GM12872 (cell line): ENCODE data around the gene DNAJA4.

ENCODE experiments used
- CTCF ChIP-seq: IDR thresholded peaks from 3 replicates; pipeline ENCODE4 v1.5.1; 2011; ENCODE audit warnings: low read depth, mild to moderate bottlenecking, low read length, moderate library complexity; ENCODE audit not compliant: insufficient read depth

The DNAJA4 gene

DNA sequence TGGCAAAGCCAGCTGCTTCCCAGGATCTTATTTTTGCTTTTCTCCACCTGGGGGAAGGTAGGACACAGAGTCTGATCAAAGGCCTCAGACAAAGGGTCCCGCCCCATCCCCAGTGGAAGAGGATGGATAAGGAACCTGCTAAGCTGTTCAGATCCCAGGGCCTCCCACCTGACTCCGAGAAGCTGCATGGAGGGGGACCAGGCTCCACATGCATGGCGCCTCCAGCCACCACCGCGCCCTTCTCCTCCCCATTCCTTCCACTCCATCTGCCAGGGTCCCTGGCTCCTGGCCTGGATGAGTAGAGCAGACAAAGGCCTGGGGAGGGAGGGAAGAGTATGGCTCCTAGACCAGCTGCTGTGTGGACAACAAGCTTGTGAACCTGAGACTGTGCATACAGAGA is 55.8 kb downstream of the DNAJA4 start:
- no peak for TF ChIP-seq CTCF

DNA sequence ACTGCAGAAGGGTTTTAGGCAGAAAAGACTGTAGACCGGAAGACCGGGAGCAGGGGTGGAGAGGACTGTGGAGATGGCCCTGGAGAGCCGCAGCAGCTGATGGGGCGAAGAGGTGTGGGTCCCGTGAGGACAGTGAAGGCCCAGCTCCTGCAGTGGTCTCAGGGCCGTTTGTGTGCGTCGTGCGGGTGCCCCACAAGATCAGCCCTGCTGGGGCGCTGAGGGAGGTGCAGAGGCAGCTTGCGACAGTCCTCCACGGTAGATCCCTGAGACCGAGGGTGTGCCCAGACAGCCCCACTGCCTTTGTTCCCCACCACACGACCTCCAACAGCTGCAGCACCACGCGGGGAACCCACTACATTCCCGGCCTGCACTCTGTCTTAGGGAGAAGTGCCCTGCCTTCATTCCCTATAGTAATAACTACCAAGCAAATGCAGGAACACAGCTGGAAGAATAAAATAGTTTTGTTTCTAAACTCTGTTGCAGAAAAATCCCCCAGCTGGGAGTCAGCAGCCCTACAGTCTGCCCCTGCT is 56.7 kb downstream of the DNAJA4 start:
- no peak for TF ChIP-seq CTCF

GRCh38 chr15:78321786-78322185 is 57.4 kb downstream of the DNAJA4 start:
- TF ChIP-seq CTCF = no peak

- TF ChIP-seq CTCF = no peak
Measured at GRCh38 chr15:78322243-78322642, 57.9 kb downstream of the DNAJA4 start.

- TF ChIP-seq CTCF = no peak
Measured at GRCh38 chr15:78322724-78323521, 58.6 kb downstream of the DNAJA4 start.

DNA sequence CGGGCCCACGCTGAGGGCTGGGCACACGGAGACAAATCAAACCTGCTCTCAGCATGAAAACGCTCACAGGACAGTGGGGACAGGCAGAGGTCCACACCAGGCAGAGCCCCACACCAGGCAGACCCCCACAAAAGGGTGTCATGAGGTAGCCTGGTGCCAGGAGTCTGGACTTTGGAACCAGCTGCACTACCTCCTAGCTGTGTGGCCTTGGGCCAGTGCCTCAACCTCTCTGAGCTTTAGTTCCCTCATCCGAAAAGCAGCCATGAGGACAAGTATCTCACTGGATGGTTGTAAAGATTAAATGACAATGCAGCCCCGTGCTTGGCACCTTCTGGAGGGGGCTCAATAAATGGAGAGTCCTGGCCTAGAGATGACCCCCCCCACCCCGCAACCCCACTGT is 59.3 kb downstream of the DNAJA4 start:
- no peak for TF ChIP-seq CTCF

- TF ChIP-seq CTCF = no peak
Measured at GRCh38 chr15:78324144-78324543, 59.8 kb downstream of the DNAJA4 start.
